ENCODE results near the gene TMX3. TPM values are rescaled to one million over a fixed set of nuclear protein-coding genes. Genes with fewer than 3 reads are reported as not detected.

The TMX3 gene
- total and polyA plus RNA-seq, 2 donors (not counting 1 experiment from before 2014, with no cell fraction given): 19.0 to 73.5 TPM

- Mint-ChIP-seq H3K9me3 (ENCODE audit: insufficient read depth) (no peaks in the 10 kb centered on the region), H3K27ac (no peak overlapping the region), H3K27me3 (no peaks in the 10 kb centered on the region), H3K4me3 (no peak overlapping the region), H3K4me1 (no peaks in the 10 kb centered on the region)
- no peak for ATAC-seq (ENCODE audit: low read depth)
- Histone ChIP-seq H3K4me3 (ENCODE audit: control extremely low read depth in 1 of 5, extremely low read depth in 1 of 5, insufficient read depth in 1 of 5, low read depth in 2 of 5, low read length in 4 of 5) (no peak overlapping the region), H3K9me3 (ENCODE audit: control extremely low read depth in 1 of 3, control insufficient read depth in 2 of 3, insufficient read depth in 1 of 3, low read length in 2 of 3) (no peaks in the 10 kb centered on the region), H3K9ac (ENCODE audit: low read length) (no peak overlapping the region), H3K4me1 (ENCODE audit: control insufficient read depth in 2 of 2, insufficient read depth in 2 of 2, low read length in 2 of 2) (no peaks in the 10 kb centered on the region), H3K27ac (ENCODE audit: low read length in 2 of 2) (no peak overlapping the region), H3K27me3 (replicated peaks in 1 of 4; ENCODE audit: control extremely low read depth in 1 of 4, control insufficient read depth in 3 of 4, insufficient read depth in 4 of 4, low read length in 3 of 4) (no peaks in the 10 kb centered on the region), H3K4me2 (replicated peaks; ENCODE audit: low read depth, low read length, poor library complexity, severe bottlenecking) (no peak overlapping the region), H2AFZ (ENCODE audit: insufficient read depth, low read depth, low read length, poor library complexity, severe bottlenecking) (no peak overlapping the region), H4K20me1 (ENCODE audit: control insufficient read depth, insufficient read depth, low read length, poor library complexity, severe bottlenecking) (no peaks in the 10 kb centered on the region), H3K36me3 (replicated peaks in 1 of 2; ENCODE audit: control extremely low read depth in 1 of 2, control insufficient read depth in 1 of 2, extremely low read depth in 1 of 2, insufficient read depth in 2 of 2, low read length in 1 of 2) (peaks cover 12 to 28% of the 10 kb centered on the region in 2 experiments), H3K79me2 (ENCODE audit: control insufficient read depth, insufficient read depth, low read length) (no peaks in the 10 kb centered on the region)
- DNase-seq: no peak
- POLR2A ChIA-PET: no interaction called here
- WGBS (ENCODE audit: insufficient coverage): no CpG with 5 or more reads among the region's 2 CpGs
- no peak for TF ChIP-seq CTCF (IDR thresholded peaks at IDR 0.05)
- TF ChIP-seq EZH2 (IDR thresholded peaks at IDR 0.05; ENCODE audit: borderline replicate concordance, insufficient read depth, low read depth, low read length, poor library complexity, severe bottlenecking): no peak
- intact Hi-C loops (cut with micrococcal nuclease): no loop called here
- CTCF ChIA-PET: no interaction called here
Observed at GRCh38 chr18:68696937-68697336, 18.0 kb downstream of the TMX3 start.

- Mint-ChIP-seq H3K4me1 (no peaks in the 10 kb centered on the region), H3K4me3 (no peak overlapping the region), H3K9me3 (ENCODE audit: insufficient read depth) (no peaks in the 10 kb centered on the region), H3K27ac (no peak overlapping the region), H3K27me3 (no peaks in the 10 kb centered on the region)
- Histone ChIP-seq H3K4me1 (ENCODE audit: control insufficient read depth in 2 of 2, insufficient read depth in 2 of 2, low read length in 2 of 2) (no peaks in the 10 kb centered on the region), H3K36me3 (replicated peaks in 1 of 2; ENCODE audit: control extremely low read depth in 1 of 2, control insufficient read depth in 1 of 2, extremely low read depth in 1 of 2, insufficient read depth in 2 of 2, low read length in 1 of 2) (peaks cover 7 to 33% of the 10 kb centered on the region in 2 experiments), H3K79me2 (ENCODE audit: control insufficient read depth, insufficient read depth, low read length) (no peaks in the 10 kb centered on the region), H3K4me3 (ENCODE audit: control extremely low read depth in 1 of 5, extremely low read depth in 1 of 5, insufficient read depth in 1 of 5, low read depth in 2 of 5, low read length in 4 of 5) (no peak overlapping the region), H2AFZ (ENCODE audit: insufficient read depth, low read depth, low read length, poor library complexity, severe bottlenecking) (no peak overlapping the region), H3K27me3 (replicated peaks in 1 of 4; ENCODE audit: control extremely low read depth in 1 of 4, control insufficient read depth in 3 of 4, insufficient read depth in 4 of 4, low read length in 3 of 4) (no peaks in the 10 kb centered on the region), H3K9ac (ENCODE audit: low read length) (no peak overlapping the region), H3K9me3 (ENCODE audit: control extremely low read depth in 1 of 3, control insufficient read depth in 2 of 3, insufficient read depth in 1 of 3, low read length in 2 of 3) (no peaks in the 10 kb centered on the region), H3K27ac (ENCODE audit: low read length in 2 of 2) (no peak overlapping the region), H3K4me2 (replicated peaks; ENCODE audit: low read depth, low read length, poor library complexity, severe bottlenecking) (no peak overlapping the region), H4K20me1 (ENCODE audit: control insufficient read depth, insufficient read depth, low read length, poor library complexity, severe bottlenecking) (no peaks in the 10 kb centered on the region)
- ATAC-seq (ENCODE audit: low read depth): no peak
- POLR2A ChIA-PET: no interaction called here
- TF ChIP-seq CTCF (IDR thresholded peaks at IDR 0.05): no peak
- no peak for TF ChIP-seq EZH2 (IDR thresholded peaks at IDR 0.05; ENCODE audit: borderline replicate concordance, insufficient read depth, low read depth, low read length, poor library complexity, severe bottlenecking)
- no peak for DNase-seq
- WGBS (ENCODE audit: insufficient coverage): 96% methylated on average over 11 of the region's 11 CpGs
- intact Hi-C loops (cut with micrococcal nuclease): no loop called here
- CTCF ChIA-PET: no interaction called here
Observed at GRCh38 chr18:68694316-68694715, 20.6 kb downstream of the TMX3 start.

Data from B cell (primary cell).